SU-DHL-6 (cell line): ENCODE results near the gene GOPC.

Source experiments
- H2AFZ ChIP-seq: fragments of 200-600 bp; sonication (generic); 2 replicates; pipeline ENCODE4 v1.6.1; 2014; ENCODE audit warnings: low read depth, mild to moderate bottlenecking, moderate library complexity, mixed read lengths, antibody characterized with exemption, low read length; ENCODE audit not compliant: severe bottlenecking
- H3F3A ChIP-seq: fragments of 200-600 bp; shearing (Covaris generic); 2 replicates; pipeline ENCODE4 v1.6.0; 2016; ENCODE audit warnings: antibody characterized with exemption, mild to moderate bottlenecking; ENCODE audit not compliant: insufficient read depth
- H3K27ac ChIP-seq: fragments of 200-600 bp; sonication (generic); 2 replicates; pipeline ENCODE4 v1.5.1; 2016; ENCODE audit warnings: low read depth, mild to moderate bottlenecking, low read length, moderate library complexity, mixed read lengths
- H3K27me3 ChIP-seq: fragments of 200-600 bp; sonication (generic), shearing (Covaris generic); 2 replicates; pipeline ENCODE4 v1.6.0; 2014; ENCODE audit warnings: mild to moderate bottlenecking, low read length
- H3K36me3 ChIP-seq: fragments of 200-600 bp; sonication (generic); 2 replicates; pipeline ENCODE4 v1.6.1; 2014; ENCODE audit warnings: mild to moderate bottlenecking, low read length, mixed read lengths
- H3K4me2 ChIP-seq: fragments of 300-600, 200-600 bp; shearing (Covaris generic), sonication (generic); 2 replicates; pipeline ENCODE4 v1.6.0; 2014; ENCODE audit warnings: low read length, low read depth, mild to moderate bottlenecking; ENCODE audit not compliant: poor library complexity, severe bottlenecking
- H3K4me3 ChIP-seq: fragments of 200-600 bp; sonication (generic); 2 replicates; pipeline ENCODE4 v1.5.1; 2014; ENCODE audit warnings: antibody characterized with exemption, low read length, mild to moderate bottlenecking, mixed read lengths; ENCODE audit not compliant: insufficient read depth, poor library complexity, severe bottlenecking
- H3K79me2 ChIP-seq: fragments of 200-600 bp; sonication (generic); 2 replicates; pipeline ENCODE4 v1.6.1; 2014; ENCODE audit warnings: mild to moderate bottlenecking, low read length, moderate library complexity; ENCODE audit not compliant: insufficient read depth
- H3K9ac ChIP-seq: fragments of 200-600 bp; sonication (generic); 2 replicates; pipeline ENCODE4 v1.7.0; 2014; ENCODE audit warnings: mild to moderate bottlenecking, low read length
- H3K9me2 ChIP-seq: fragments of 200-600 bp; sonication (generic); replicated peaks from 2 replicates; pipeline ENCODE4 v1.6.1; 2014; ENCODE audit warnings: low read length; ENCODE audit not compliant: insufficient read depth
- H3K9me3 ChIP-seq: fragments of 200-600 bp; sonication (generic); 2 replicates; pipeline ENCODE4 v1.6.1; 2014; ENCODE audit warnings: low read length, mixed read lengths; ENCODE audit not compliant: insufficient read depth
- H4K20me1 ChIP-seq: fragments of 200-600 bp; sonication (generic); 2 replicates; pipeline ENCODE4 v1.6.1; 2014; ENCODE audit warnings: low read depth, mild to moderate bottlenecking, antibody characterized with exemption, low read length, moderate library complexity, mixed read lengths
- EZH2phosphoT487 ChIP-seq: fragments of 200-600 bp; sonication (generic), shearing (Covaris generic); conservative IDR thresholded peaks from 2 replicates; pipeline ENCODE4 v1.6.1; 2018; ENCODE audit warnings: mild to moderate bottlenecking, antibody characterized with exemption, low read length, moderate library complexity, mixed read lengths
- TF ChIP-seq, protein P1 (sequence below): fragments of 200-600 bp; sonication (generic); IDR thresholded peaks from one replicate; pipeline ENCODE4 v1.5.1; 2017; ENCODE audit warnings: antibody characterized with exemption, mild to moderate bottlenecking, low read length, moderate library complexity; ENCODE audit not compliant: insufficient read depth, poor library complexity, severe bottlenecking

The GOPC gene

DNA sequence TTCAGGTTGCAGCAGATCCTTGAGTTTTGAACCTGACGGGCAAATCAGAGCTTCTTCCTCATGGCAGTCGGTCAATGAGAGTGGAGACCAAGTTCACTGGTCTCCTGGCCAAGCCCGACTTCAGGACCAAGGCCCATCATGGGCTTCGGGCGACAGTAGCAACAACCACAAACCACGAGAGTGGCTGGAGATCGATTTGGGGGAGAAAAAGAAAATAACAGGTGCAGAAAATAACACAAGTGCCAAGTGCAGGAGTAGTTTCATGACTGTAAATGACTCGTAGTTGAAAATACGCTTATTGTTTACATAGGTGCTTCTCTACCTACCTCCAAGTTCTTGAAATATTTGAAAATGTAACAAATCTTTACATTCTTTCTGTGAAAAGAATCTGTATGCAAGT lies 63.7 kb downstream of the GOPC start:
- no peaks in the 10 kb centered on the region for H3K79me2 ChIP-seq
- H3K4me2 ChIP-seq = no peak overlapping the region
- no peak for TF ChIP-seq EZH2phosphoT487
- H3K9ac ChIP-seq = no peak overlapping the region
- no peaks in the 10 kb centered on the region for H3K9me2 ChIP-seq
- no peak overlapping the region for H3K27ac ChIP-seq
- no peak overlapping the region for H3K4me3 ChIP-seq
- H3F3A ChIP-seq = no peaks in the 10 kb centered on the region
- no peaks in the 10 kb centered on the region for H3K27me3 ChIP-seq
- no peak overlapping the region for H2AFZ ChIP-seq
- no peaks in the 10 kb centered on the region for H3K9me3 ChIP-seq
- H3K36me3 ChIP-seq = no peaks in the 10 kb centered on the region
- H4K20me1 ChIP-seq = no peaks in the 10 kb centered on the region

DNA sequence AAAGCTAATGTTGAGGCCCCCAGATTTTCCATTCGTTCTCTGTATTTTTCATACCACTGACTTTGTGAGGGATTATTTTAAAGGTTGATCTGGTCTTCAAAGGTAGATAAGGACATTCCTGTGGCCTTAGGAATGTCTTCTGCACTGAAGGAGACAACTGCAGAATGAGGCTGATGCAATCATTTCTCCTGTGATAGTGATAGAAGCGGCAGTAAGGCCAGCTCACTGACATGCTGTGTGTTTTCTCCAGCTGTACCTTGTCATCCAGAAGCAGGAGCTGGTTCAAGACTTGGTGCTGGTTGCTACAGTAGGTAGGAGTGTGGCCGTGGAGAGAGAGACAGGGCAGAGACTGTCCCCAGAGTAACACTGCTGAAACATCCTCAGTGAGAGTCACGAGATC lies 66.0 kb downstream of the GOPC start:
- Histone ChIP-seq H3K27ac (no peak overlapping the region), H3K9ac (no peak overlapping the region), H3F3A (no peaks in the 10 kb centered on the region), H3K27me3 (no peaks in the 10 kb centered on the region), H3K9me2 (no peaks in the 10 kb centered on the region), H3K4me3 (no peak overlapping the region), H3K36me3 (no peaks in the 10 kb centered on the region), H3K9me3 (no peaks in the 10 kb centered on the region), H3K79me2 (no peaks in the 10 kb centered on the region), H2AFZ (no peak overlapping the region), H4K20me1 (no peaks in the 10 kb centered on the region), H3K4me2 (no peak overlapping the region)
- TF ChIP-seq EZH2phosphoT487 = no peak
- TF ChIP-seq, protein P1, sequence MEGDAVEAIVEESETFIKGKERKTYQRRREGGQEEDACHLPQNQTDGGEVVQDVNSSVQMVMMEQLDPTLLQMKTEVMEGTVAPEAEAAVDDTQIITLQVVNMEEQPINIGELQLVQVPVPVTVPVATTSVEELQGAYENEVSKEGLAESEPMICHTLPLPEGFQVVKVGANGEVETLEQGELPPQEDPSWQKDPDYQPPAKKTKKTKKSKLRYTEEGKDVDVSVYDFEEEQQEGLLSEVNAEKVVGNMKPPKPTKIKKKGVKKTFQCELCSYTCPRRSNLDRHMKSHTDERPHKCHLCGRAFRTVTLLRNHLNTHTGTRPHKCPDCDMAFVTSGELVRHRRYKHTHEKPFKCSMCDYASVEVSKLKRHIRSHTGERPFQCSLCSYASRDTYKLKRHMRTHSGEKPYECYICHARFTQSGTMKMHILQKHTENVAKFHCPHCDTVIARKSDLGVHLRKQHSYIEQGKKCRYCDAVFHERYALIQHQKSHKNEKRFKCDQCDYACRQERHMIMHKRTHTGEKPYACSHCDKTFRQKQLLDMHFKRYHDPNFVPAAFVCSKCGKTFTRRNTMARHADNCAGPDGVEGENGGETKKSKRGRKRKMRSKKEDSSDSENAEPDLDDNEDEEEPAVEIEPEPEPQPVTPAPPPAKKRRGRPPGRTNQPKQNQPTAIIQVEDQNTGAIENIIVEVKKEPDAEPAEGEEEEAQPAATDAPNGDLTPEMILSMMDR = no peak

DNA sequence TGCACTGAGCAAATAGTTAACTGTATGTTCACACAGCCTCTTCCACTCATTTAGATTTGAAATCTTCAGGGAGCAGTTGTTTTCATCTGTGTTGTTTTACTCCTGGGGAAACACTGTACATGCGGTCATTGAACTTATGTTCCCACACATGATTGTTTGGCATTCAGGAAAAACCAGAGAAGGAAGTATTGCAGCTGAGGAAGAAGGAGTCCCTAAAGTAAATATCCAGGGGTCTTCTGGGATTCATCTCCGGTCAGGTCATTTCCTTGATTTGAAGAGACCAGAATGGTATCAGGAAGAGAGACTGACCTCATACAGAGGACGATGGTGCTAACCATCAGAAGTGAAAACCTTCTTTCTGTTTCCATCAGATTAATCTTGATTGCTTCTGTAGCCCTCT lies 67.3 kb downstream of the GOPC start:
- Histone ChIP-seq H3K27me3 (no peaks in the 10 kb centered on the region), H3K9me3 (no peaks in the 10 kb centered on the region), H3K79me2 (no peaks in the 10 kb centered on the region), H3F3A (no peaks in the 10 kb centered on the region), H3K36me3 (no peaks in the 10 kb centered on the region), H3K9ac (no peak overlapping the region), H3K4me3 (no peak overlapping the region), H2AFZ (no peak overlapping the region), H3K4me2 (no peak overlapping the region), H4K20me1 (no peaks in the 10 kb centered on the region), H3K9me2 (no peaks in the 10 kb centered on the region), H3K27ac (no peak overlapping the region)
- TF ChIP-seq, protein P1 = no peak

DNA sequence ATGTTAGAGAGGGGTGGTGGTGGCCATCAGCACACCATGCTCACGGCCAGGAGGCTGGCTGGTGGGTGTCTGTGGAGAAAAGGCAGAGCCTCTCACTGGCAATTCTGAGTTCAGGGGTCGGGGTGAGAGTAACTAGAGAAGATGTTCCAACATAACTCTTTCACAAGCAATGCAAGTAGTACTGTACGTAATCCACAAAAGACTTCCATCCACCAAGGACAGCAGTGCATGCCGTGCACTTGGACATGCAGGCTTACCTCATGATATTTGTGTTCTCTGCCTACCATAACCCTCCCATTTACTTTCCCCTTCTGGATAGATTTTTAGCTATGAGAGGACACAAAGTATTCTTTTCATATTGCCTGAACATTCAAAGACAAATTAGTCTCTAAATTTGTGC lies 68.5 kb downstream of the GOPC start:
- H3K36me3 ChIP-seq = no peaks in the 10 kb centered on the region
- TF ChIP-seq EZH2phosphoT487 = no peak
- TF ChIP-seq, protein P1 = no peak

More for the DNA sequence above, 68.5 kb downstream of the GOPC start:
- no peak overlapping the region for H3K4me3 ChIP-seq
- no peak overlapping the region for H3K4me2 ChIP-seq
- H3K9me2 ChIP-seq = no peaks in the 10 kb centered on the region
- no peaks in the 10 kb centered on the region for H3F3A ChIP-seq
- H3K27me3 ChIP-seq = no peaks in the 10 kb centered on the region
- no peaks in the 10 kb centered on the region for H4K20me1 ChIP-seq
- H3K9me3 ChIP-seq = no peaks in the 10 kb centered on the region
- H2AFZ ChIP-seq = no peak overlapping the region
- H3K27ac ChIP-seq = no peak overlapping the region
- no peak overlapping the region for H3K9ac ChIP-seq
- H3K79me2 ChIP-seq = no peaks in the 10 kb centered on the region
